Neuronal stem cell (in vitro differentiated cells): ENCODE data around the gene RGP1.
A peak's percentile ranks its signal among the peaks of the same experiment; 100 is the strongest.

ENCODE experiments used
- DNase-seq: peaks from one replicate; pipeline ENCODE4 v3.0.0-alpha.2; 2013; ENCODE audit warnings: low spot score
- H2AFZ ChIP-seq: one replicate; pipeline ENCODE4 v1.6.1; 2013; ENCODE audit warnings: mild to moderate bottlenecking, low read length, inconsistent platforms
- H2AK5ac ChIP-seq: 2 replicates; pipeline ENCODE4 v1.6.1; 2013; ENCODE audit warnings: low read depth, mild to moderate bottlenecking, inconsistent platforms, low read length, moderate library complexity, mixed read lengths
- H2BK120ac ChIP-seq: 2 replicates; pipeline ENCODE4 v1.6.1; 2013; ENCODE audit warnings: low read depth, mild to moderate bottlenecking, inconsistent platforms, low read length, moderate library complexity, mixed read lengths
- H2BK12ac ChIP-seq: one replicate; pipeline ENCODE4 v1.6.1; 2013; ENCODE audit warnings: low read length, inconsistent platforms
- H2BK15ac ChIP-seq: 2 replicates; pipeline ENCODE4 v1.6.1; 2013; ENCODE audit warnings: mild to moderate bottlenecking, low read length, inconsistent platforms, mixed read lengths
- H2BK5ac ChIP-seq: one replicate; pipeline ENCODE4 v1.6.1; 2013; ENCODE audit warnings: inconsistent platforms, mild to moderate bottlenecking, low read length, moderate library complexity
- H3K14ac ChIP-seq: one replicate; pipeline ENCODE4 v1.6.1; 2013; ENCODE audit warnings: low read length, inconsistent platforms
- H3K18ac ChIP-seq: 2 replicates; pipeline ENCODE4 v1.6.1; 2013; ENCODE audit warnings: low read length, inconsistent platforms
- H3K23ac ChIP-seq: 2 replicates; pipeline ENCODE4 v1.6.1; 2013; ENCODE audit warnings: low read depth, mild to moderate bottlenecking, mixed read lengths, low read length, inconsistent platforms; ENCODE audit not compliant: poor library complexity
- H3K27ac ChIP-seq: replicated peaks from 3 replicates; pipeline ENCODE4 v1.5.1; 2013; ENCODE audit warnings: low read length, inconsistent platforms
- H3K27me3 ChIP-seq, 3 experiments: 2 replicates each; pipeline ENCODE4 v1.6.1; 2013; ENCODE audit warnings: low read length in 3 of 3, mild to moderate bottlenecking in 2 of 3, inconsistent platforms in 1 of 3, low read depth in 1 of 3, mixed read lengths in 1 of 3, moderate library complexity in 1 of 3; ENCODE audit not compliant: control insufficient read depth in 3 of 3, insufficient read depth in 3 of 3
- H3K36me3 ChIP-seq, 2 donors: replicated peaks in 1 of 2; 2 replicates each; pipeline ENCODE4 v1.6.1; 2013; ENCODE audit warnings: low read length in 2 of 2; ENCODE audit not compliant: control insufficient read depth in 2 of 2, insufficient read depth in 2 of 2
- H3K4ac ChIP-seq: 2 replicates; pipeline ENCODE4 v1.6.1; 2013; ENCODE audit warnings: inconsistent platforms, mild to moderate bottlenecking, low read length, moderate library complexity
- H3K4me1 ChIP-seq, 2 donors: 1 replicate in 1 of 2; 2 replicates in 1 of 2; pipeline ENCODE4 v1.6.1; 2013; ENCODE audit warnings: low read length in 2 of 2, low read depth in 1 of 2; ENCODE audit not compliant: control insufficient read depth in 2 of 2, insufficient read depth in 1 of 2
- H3K4me2 ChIP-seq: one replicate; pipeline ENCODE4 v1.6.1; 2013; ENCODE audit warnings: mild to moderate bottlenecking, low read length, inconsistent platforms; ENCODE audit not compliant: insufficient read depth, poor library complexity, severe bottlenecking
- H3K4me3 ChIP-seq, 2 donors: 2 replicates each; pipeline ENCODE4 v1.5.1; 2013; ENCODE audit warnings: low read length in 2 of 2, mild to moderate bottlenecking in 2 of 2, inconsistent platforms in 1 of 2, moderate library complexity in 1 of 2
- H3K79me1 ChIP-seq: one replicate; pipeline ENCODE4 v1.6.1; 2013; ENCODE audit warnings: low read depth, mild to moderate bottlenecking, inconsistent platforms, low read length, moderate library complexity
- H3K9ac ChIP-seq: one replicate; pipeline ENCODE4 v1.6.1; 2013; ENCODE audit warnings: mild to moderate bottlenecking, low read depth, low read length, inconsistent platforms; ENCODE audit not compliant: poor library complexity
- H3K9me3 ChIP-seq, 2 donors: replicated peaks in 1 of 2; 2 replicates each; pipeline versions ENCODE3 to v1.6.1; 2013; ENCODE audit warnings: low read length in 2 of 2, mild to moderate bottlenecking in 2 of 2, inconsistent platforms in 1 of 2, low read depth in 1 of 2, mixed read lengths in 1 of 2, moderate library complexity in 1 of 2; ENCODE audit not compliant: control insufficient read depth in 2 of 2, insufficient read depth in 1 of 2
- H4K8ac ChIP-seq: one replicate; pipeline ENCODE4 v1.6.1; 2013; ENCODE audit warnings: low read depth, mild to moderate bottlenecking, inconsistent platforms, low read length, moderate library complexity
- H4K91ac ChIP-seq: one replicate; pipeline ENCODE4 v1.6.1; 2013; ENCODE audit warnings: low read length, low read depth, mild to moderate bottlenecking, inconsistent platforms; ENCODE audit not compliant: poor library complexity
- WGBS, 2 donors: extraction: QIAGEN DNeasy Blood & Tissue Kit; methylation state at CpG; one replicate each; pipeline ENCODE4 v1.1.7; 2013; ENCODE audit warnings: missing lambda C conversion rate in 2 of 2, mixed read lengths in 1 of 2; ENCODE audit not compliant: insufficient read length in 2 of 2, insufficient replicate concordance in 1 of 2; ENCODE audit errors: extremely low coverage in 2 of 2; 5-methylcytosine and 5-hydroxymethylcytosine counted together

The RGP1 gene

DNA sequence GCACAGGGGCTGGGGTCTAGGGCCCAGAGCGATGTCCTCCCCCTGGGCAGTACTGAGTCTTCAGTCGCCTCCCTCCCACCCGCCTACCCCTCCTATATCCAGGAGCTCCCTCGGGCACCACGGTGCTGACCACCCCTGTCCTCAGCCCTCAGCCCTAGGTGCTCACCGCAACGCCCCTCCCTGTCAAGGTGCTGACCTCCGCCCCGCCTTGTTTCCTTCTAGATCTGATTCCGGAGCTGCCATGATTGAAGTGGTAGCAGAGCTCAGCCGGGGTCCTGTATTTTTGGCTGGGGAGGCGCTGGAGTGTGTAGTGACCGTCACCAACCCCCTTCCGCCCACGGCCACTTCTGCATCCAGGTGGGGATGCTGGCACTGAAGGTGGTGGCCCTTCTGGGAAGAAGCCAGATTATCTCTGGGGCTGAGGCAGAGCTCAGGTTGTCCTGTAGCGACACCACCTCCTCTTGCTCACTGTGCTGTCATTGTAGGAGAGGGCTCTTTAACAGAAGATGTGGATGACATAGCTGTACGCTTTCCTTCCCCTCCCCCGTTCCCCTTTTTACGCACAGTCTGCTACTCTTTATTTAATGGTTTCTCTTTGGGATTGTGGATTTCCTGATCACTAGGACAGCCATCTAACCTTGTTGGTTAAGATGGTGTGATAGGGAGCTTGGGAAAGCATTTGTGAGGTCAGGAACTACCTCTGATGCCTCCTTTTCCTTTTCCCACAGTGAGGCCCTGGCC is 598 bp downstream of the RGP1 start:
- Histone ChIP-seq H3K36me3 (peaks cover 38 to 70% of the 10 kb centered on the region in 2 donors), H3K18ac (peak overlapping the region; percentile 93), H3K9me3 (no peaks in the 10 kb centered on the region), H3K4me1 (peaks cover 19 to 23% of the 10 kb centered on the region in 2 donors), H3K27ac (no peak overlapping the region), H3K23ac (peak overlapping the region; percentile 52), H4K91ac (no peak overlapping the region), H3K4me3 (peak overlapping the region; percentile 87 to 96), H3K9ac (peak overlapping the region; percentile 95), H2BK12ac (no peak overlapping the region), H3K79me1 (peaks cover 5% of the 10 kb centered on the region), H2BK15ac (peak overlapping the region; percentile 45), H4K8ac (no peak overlapping the region), H2BK120ac (no peak overlapping the region), H3K14ac (no peak overlapping the region), H3K4ac (no peak overlapping the region), H2AFZ (peak overlapping the region; percentile 96), H2BK5ac (peak overlapping the region; percentile 58), H2AK5ac (peak overlapping the region; percentile 76), H3K27me3 (no peaks in the 10 kb centered on the region), H3K4me2 (peak overlapping the region; percentile 93)
- WGBS, 2 donors = no CpG with 5 or more reads among the region's 19 CpGs
- no peak for DNase-seq

DNA sequence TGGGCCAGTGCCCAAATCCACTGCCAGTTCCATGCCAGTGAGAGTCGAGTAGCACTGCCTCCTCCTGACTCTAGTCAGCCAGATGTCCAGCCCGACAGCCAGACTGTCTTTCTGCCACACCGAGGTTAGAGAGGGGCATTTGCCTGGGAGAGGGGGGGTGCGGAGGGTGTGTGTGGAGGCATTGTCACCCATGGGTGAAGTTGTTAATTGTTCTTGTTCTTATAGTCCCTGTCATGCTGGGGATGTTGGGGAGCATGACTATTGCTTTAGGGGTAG is 1.1 kb downstream of the RGP1 start:
- H3K14ac ChIP-seq = no peak overlapping the region
- H3K4ac ChIP-seq = no peak overlapping the region
- peak overlapping the region; percentile 32 to 96 for H3K4me3 ChIP-seq
- WGBS, 2 donors = no CpG with 5 or more reads among the region's 4 CpGs
- H3K27me3 ChIP-seq = no peaks in the 10 kb centered on the region
- peak overlapping the region; percentile 93 for H3K4me2 ChIP-seq
- no peak overlapping the region for H2BK120ac ChIP-seq
- H3K79me1 ChIP-seq = peaks cover 5% of the 10 kb centered on the region
- no peak overlapping the region for H4K91ac ChIP-seq
- H3K9me3 ChIP-seq = no peaks in the 10 kb centered on the region
- no peak overlapping the region for H2BK12ac ChIP-seq
- DNase-seq = no peak
- H3K27ac ChIP-seq = no peak overlapping the region
- H2BK5ac ChIP-seq = no peak overlapping the region
- no peak overlapping the region for H3K9ac ChIP-seq
- H3K18ac ChIP-seq = no peak overlapping the region
- H2AK5ac ChIP-seq = no peak overlapping the region
- H3K4me1 ChIP-seq = peaks cover 19 to 23% of the 10 kb centered on the region in 2 donors
- H2BK15ac ChIP-seq = no peak overlapping the region
- no peak overlapping the region for H3K23ac ChIP-seq
- H2AFZ ChIP-seq = no peak overlapping the region
- H3K36me3 ChIP-seq = peaks cover 36 to 70% of the 10 kb centered on the region in 2 donors
- H4K8ac ChIP-seq = no peak overlapping the region

DNA sequence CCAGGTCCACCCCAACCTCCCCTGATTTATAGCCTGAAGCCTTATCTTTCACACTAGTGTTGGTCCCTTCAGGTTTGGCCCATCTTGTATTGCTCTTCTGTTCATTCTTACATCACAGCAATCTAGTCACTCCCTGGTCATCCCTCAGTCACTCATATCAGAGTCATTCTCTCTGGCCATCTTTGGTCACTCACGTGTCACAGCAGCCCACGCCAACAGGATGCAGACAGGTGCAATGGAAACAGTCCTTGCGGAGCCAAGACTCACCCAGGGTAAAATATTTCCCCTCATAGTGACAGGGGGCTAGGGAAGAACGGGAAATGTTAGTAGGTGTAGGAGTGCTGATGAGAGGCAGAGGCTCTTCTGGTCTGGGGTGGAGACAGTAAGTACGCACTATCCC is 4.4 kb downstream of the RGP1 start:
- Histone ChIP-seq H2AK5ac (no peak overlapping the region), H2AFZ (no peak overlapping the region), H3K4me2 (no peak overlapping the region), H3K23ac (no peak overlapping the region), H3K79me1 (peaks cover 5% of the 10 kb centered on the region), H4K91ac (no peak overlapping the region), H2BK12ac (no peak overlapping the region), H3K27me3 (no peaks in the 10 kb centered on the region), H3K4me1 (peaks cover 6 to 7% of the 10 kb centered on the region in 2 donors), H3K27ac (no peak overlapping the region), H3K9ac (no peak overlapping the region), H2BK15ac (no peak overlapping the region), H3K18ac (no peak overlapping the region), H3K14ac (no peak overlapping the region), H3K9me3 (no peaks in the 10 kb centered on the region), H3K36me3 (peaks cover 34 to 63% of the 10 kb centered on the region in 2 donors), H3K4ac (no peak overlapping the region), H2BK120ac (no peak overlapping the region), H2BK5ac (no peak overlapping the region), H4K8ac (no peak overlapping the region), H3K4me3 (no peak overlapping the region)
- DNase-seq = no peak
- no CpG with 5 or more reads among the region's 5 CpGs for WGBS, 2 donors

DNA sequence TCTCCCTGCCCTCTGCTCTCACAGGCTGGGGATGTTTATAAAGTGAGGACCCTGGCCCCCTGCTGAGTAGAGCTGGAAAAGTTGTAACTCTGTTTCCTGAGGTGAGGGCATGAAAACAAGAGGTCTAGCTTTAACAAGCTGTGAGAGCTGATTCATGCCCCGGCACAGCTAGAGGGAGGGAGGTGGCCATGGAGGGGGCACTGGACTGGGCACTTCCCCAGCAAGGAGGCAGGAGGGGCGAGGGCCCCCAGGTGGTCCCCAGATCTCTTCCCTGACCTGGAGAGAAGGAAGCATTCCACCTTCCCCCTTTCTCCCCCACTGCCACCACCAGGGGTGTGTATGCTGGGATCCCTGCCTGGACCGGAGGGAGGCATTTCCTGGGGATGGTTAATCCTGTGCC is 5.2 kb downstream of the RGP1 start, which contains the start of gene MSMP:
MSMP (minus strand) TSS at position 13 of the 400 bp plus-strand sequence. CDS start 147 bp downstream, outside the sequence.
- H3K27me3 ChIP-seq = no peaks in the 10 kb centered on the region
- H2BK5ac ChIP-seq = no peak within 1 kb of the TSS
- H2BK12ac ChIP-seq = no peak within 1 kb of the TSS
- H3K23ac ChIP-seq = no peak within 1 kb of the TSS
- no peaks in the 10 kb centered on the region for H3K9me3 ChIP-seq
- no peak within 1 kb of the TSS for H3K4me3 ChIP-seq
- H4K8ac ChIP-seq = no peak within 1 kb of the TSS
- H2BK120ac ChIP-seq = no peak within 1 kb of the TSS
- H4K91ac ChIP-seq = no peak within 1 kb of the TSS
- H2BK15ac ChIP-seq = no peak within 1 kb of the TSS
- no peak within 1 kb of the TSS for H2AFZ ChIP-seq
- H3K9ac ChIP-seq = no peak within 1 kb of the TSS
- no peak within 1 kb of the TSS for H3K27ac ChIP-seq
- H2AK5ac ChIP-seq = no peak within 1 kb of the TSS
- no peak within 1 kb of the TSS for H3K14ac ChIP-seq
- DNase-seq = no peak
- no peak within 1 kb of the TSS for H3K4ac ChIP-seq
- H3K36me3 ChIP-seq = peaks cover 34 to 63% of the 10 kb centered on the region in 2 donors
- H3K4me1 ChIP-seq = peaks cover 7% of the 10 kb centered on the region in 2 donors
- no peak within 1 kb of the TSS for H3K18ac ChIP-seq
- no peak within 1 kb of the TSS for H3K4me2 ChIP-seq
- no CpG with 5 or more reads among the region's 3 CpGs for WGBS, 2 donors
- H3K79me1 ChIP-seq = peaks cover 5% of the 10 kb centered on the region
